Nephron progenitor cell (in vitro differentiated cells): ENCODE data around the gene HCFC1.

ENCODE experiments used
- DNase-seq: peaks from one replicate; pipeline ENCODE4 v3.0.0; 2021
- H3K27ac Mint-ChIP-seq: 2 replicates; pipeline ENCODE4 v1.8.0; 2021; ENCODE audit warnings: mild to moderate bottlenecking, moderate library complexity, mixed read lengths
- H3K27me3 Mint-ChIP-seq: 2 replicates; pipeline ENCODE4 v1.8.0; 2021; ENCODE audit warnings: mild to moderate bottlenecking, low read depth, mixed read lengths; ENCODE audit not compliant: poor library complexity
- H3K36me3 Mint-ChIP-seq: 2 replicates; pipeline ENCODE4 v1.8.0; 2021; ENCODE audit warnings: low read depth, mixed read lengths
- H3K4me1 Mint-ChIP-seq: 2 replicates; pipeline ENCODE4 v1.8.0; 2021; ENCODE audit warnings: mixed read lengths
- H3K4me3 Mint-ChIP-seq: 2 replicates; pipeline ENCODE4 v1.8.0; 2021; ENCODE audit warnings: mild to moderate bottlenecking, moderate library complexity, mixed read lengths
- H3K9me3 Mint-ChIP-seq: 2 replicates; pipeline ENCODE4 v1.8.0; 2021; ENCODE audit warnings: mild to moderate bottlenecking, moderate library complexity, mixed read lengths
- TF ChIP-seq, protein P1 (sequence below): fragments of 200-600 bp; sonication (generic); IDR thresholded peaks from 2 replicates; pipeline ENCODE4 v1.5.0; 2021; ENCODE audit warnings: antibody characterized with exemption

The HCFC1 gene

DNA sequence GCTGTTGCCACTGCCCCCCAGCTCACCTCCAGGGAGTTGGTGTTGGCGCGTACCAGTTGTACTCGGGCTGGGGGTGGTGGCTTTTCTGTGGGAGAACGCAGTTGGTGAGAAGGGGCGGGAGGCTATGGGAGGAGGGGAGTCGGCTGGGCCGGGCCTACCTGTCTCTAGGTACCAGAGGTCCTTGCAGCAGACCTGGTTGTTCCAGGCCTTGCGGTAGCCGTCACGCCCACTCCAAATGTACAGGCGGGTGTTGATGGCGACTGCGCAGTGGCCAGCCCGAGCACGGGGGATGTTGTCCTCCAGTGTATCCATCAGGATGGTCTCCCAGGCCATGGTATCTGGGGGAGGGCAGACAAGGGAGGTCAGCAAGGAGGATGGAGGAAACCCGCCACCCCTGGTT is 11.5 kb downstream of the HCFC1 start:
- no peaks in the 10 kb centered on the region for H3K9me3 Mint-ChIP-seq
- no peak overlapping the region for H3K4me3 Mint-ChIP-seq
- no peaks in the 10 kb centered on the region for H3K27me3 Mint-ChIP-seq
- H3K4me1 Mint-ChIP-seq = no peaks in the 10 kb centered on the region
- H3K27ac Mint-ChIP-seq = no peak overlapping the region
- DNase-seq = no peak
- TF ChIP-seq, protein P1, sequence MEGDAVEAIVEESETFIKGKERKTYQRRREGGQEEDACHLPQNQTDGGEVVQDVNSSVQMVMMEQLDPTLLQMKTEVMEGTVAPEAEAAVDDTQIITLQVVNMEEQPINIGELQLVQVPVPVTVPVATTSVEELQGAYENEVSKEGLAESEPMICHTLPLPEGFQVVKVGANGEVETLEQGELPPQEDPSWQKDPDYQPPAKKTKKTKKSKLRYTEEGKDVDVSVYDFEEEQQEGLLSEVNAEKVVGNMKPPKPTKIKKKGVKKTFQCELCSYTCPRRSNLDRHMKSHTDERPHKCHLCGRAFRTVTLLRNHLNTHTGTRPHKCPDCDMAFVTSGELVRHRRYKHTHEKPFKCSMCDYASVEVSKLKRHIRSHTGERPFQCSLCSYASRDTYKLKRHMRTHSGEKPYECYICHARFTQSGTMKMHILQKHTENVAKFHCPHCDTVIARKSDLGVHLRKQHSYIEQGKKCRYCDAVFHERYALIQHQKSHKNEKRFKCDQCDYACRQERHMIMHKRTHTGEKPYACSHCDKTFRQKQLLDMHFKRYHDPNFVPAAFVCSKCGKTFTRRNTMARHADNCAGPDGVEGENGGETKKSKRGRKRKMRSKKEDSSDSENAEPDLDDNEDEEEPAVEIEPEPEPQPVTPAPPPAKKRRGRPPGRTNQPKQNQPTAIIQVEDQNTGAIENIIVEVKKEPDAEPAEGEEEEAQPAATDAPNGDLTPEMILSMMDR = no peak
- H3K36me3 Mint-ChIP-seq = peaks cover 38% of the 10 kb centered on the region

DNA sequence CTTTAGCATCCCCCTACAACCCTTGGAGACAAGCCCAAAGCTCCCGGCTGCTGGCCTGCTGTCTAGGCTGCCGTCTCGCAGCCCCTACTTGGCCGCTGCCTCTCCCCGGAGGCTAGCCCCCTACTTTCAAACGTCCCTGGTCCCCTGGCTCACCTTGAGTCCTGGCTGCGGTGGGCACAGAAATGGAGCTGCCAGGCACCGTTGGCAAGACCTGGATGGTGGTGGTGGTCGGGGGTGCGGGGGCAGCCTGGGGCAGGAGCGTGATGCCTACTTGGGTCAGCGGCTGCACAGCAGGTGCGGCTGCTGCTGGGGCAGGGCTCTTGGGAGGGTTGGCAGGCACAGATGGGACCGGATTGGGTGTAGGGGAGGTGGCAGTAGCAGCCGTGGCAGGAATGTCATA is 12.0 kb downstream of the HCFC1 start:
- Mint-ChIP-seq H3K27me3 (no peaks in the 10 kb centered on the region), H3K4me3 (no peak overlapping the region), H3K27ac (no peak overlapping the region), H3K9me3 (no peaks in the 10 kb centered on the region), H3K36me3 (peaks cover 33% of the 10 kb centered on the region), H3K4me1 (no peaks in the 10 kb centered on the region)
- TF ChIP-seq, protein P1 = no peak
- no peak for DNase-seq

DNA sequence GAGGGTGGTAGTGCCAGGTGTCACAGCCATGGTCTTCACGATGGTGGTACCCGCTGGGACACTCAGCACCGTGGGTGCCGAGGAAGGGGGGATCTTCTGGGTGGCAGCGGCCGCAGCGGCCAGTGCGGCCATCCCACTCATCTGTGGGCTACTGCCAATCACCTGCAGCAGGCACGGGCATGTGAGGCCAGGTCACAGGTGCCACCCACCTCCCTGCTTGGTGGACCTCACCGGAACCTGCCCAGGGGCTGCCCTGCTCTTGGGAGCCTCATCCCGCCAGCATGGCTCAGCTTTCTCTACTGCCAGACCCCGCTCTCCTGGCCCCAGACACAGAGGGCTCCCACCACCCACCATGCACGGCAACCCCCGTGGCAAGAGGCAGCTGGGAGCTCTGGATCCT is 13.0 kb downstream of the HCFC1 start:
- no peak overlapping the region for H3K27ac Mint-ChIP-seq
- peaks cover 39% of the 10 kb centered on the region for H3K36me3 Mint-ChIP-seq
- no peak overlapping the region for H3K4me3 Mint-ChIP-seq
- H3K4me1 Mint-ChIP-seq = no peaks in the 10 kb centered on the region
- DNase-seq = no peak
- no peaks in the 10 kb centered on the region for H3K9me3 Mint-ChIP-seq
- TF ChIP-seq, protein P1 = no peak
- H3K27me3 Mint-ChIP-seq = no peaks in the 10 kb centered on the region

DNA sequence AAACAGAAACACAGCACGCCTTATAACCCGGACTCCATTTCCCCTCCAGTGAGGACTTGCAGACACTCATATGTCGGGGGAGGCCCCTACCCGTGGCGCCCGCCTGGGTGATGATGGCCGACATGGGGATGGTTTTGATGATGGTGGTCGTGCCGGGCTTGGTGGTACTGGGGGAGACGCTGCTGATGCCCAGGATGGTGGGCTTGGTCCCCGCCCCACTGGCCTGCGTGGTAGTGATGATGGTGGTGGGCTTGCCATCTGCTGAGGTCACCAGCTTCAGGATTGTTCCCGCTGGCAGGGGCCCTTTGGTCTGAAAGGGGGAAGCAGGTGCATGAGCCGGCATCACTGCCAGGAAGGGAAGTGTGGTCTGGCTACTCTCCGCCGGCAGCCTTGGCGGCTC is 14.4 kb downstream of the HCFC1 start:
- H3K36me3 Mint-ChIP-seq = peaks cover 43% of the 10 kb centered on the region
- no peaks in the 10 kb centered on the region for H3K9me3 Mint-ChIP-seq
- H3K4me3 Mint-ChIP-seq = no peak overlapping the region
- H3K27ac Mint-ChIP-seq = no peak overlapping the region
- no peaks in the 10 kb centered on the region for H3K27me3 Mint-ChIP-seq
- TF ChIP-seq, protein P1 = no peak
- DNase-seq = no peak
- peaks cover 6% of the 10 kb centered on the region for H3K4me1 Mint-ChIP-seq

DNA sequence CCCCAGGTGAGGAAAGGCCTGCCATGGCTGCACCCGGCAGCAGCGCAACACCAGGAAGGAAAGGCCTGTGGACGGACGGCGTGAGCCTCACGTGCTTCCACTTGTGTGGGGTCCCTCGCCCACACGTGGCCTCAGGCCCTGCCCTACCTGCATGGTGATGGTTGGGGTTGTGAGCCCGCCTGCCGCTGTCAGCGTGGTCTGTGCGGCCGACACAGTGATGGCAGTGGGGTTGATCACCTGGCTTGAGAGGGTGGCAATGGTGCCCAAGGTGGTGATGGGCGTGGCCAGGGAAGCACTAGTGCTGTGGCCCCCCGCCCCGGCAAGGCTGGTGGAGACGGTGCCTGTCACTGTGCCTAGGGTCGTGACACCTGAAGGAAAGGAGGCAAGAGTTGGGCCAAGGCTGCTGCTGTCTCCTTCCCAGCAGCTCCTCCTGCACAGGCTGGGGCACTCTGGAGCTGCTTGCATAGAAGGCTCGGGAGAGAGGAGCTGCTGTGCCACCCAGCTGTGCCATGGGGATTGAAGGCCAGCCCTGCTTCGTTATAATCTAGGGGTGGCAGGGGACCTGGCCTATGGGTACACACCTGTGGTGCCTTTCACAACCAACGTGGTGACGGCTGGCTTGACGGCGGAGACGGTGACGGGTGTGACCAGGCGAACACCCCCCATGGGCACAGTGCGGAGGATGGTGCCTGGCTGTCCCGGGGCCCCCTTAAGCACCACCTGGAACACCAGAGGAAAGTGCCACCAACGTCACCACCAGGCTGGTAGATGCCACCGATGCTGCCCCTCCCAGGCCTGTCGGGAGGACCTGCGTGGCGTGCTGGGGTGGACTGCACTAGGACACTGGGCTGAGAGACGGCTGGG is 15.3 kb downstream of the HCFC1 start:
- no peak overlapping the region for H3K27ac Mint-ChIP-seq
- peaks cover 9% of the 10 kb centered on the region for H3K4me1 Mint-ChIP-seq
- no peaks in the 10 kb centered on the region for H3K27me3 Mint-ChIP-seq
- H3K36me3 Mint-ChIP-seq = peaks cover 40% of the 10 kb centered on the region
- TF ChIP-seq, protein P1 = no peak
- H3K9me3 Mint-ChIP-seq = no peaks in the 10 kb centered on the region
- DNase-seq = no peak
- H3K4me3 Mint-ChIP-seq = no peak overlapping the region

DNA sequence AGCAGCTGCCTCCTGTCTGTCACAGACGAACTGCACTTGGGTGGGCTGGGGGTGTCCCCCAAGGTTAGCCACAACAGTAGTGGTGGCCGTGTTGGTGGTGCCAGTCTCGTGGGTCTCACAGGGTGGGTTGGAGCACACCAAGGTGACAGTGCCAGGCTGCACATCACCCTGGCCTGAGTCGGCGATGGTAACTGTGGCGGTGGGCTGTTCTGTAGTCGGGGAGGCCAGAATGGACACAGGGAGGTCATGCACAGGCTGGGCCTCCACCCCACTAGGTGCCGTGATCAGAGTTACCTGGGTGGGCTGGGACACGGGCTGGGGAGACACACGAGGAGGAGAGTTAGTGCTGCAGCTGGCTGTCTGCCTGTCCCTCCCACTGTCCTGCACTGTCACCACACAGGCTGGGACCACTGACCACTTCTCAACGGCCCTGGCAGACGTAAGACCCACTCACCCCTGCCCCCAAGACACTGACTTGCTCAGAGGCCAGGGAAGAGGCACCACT is 16.3 kb downstream of the HCFC1 start:
- Mint-ChIP-seq H3K9me3 (no peaks in the 10 kb centered on the region), H3K4me3 (no peak overlapping the region), H3K36me3 (peaks cover 40% of the 10 kb centered on the region), H3K27ac (no peak overlapping the region), H3K4me1 (peaks cover 19% of the 10 kb centered on the region), H3K27me3 (no peaks in the 10 kb centered on the region)
- TF ChIP-seq, protein P1 = no peak
- no peak for DNase-seq
